Spleen (tissue), 11 donors: Measurements from ENCODE around the gene DSCAML1. TPM values are rescaled to one million over a fixed set of nuclear protein-coding genes. Genes with fewer than 3 reads are reported as not detected.
A peak's percentile ranks its signal among the peaks of the same experiment; 100 is the strongest.

ENCODE experiments used
- DNase-seq: peaks from one replicate; pipeline ENCODE4 v3.0.0-alpha.2; 2020
- H3K27ac ChIP-seq, 8 donors: fragments of 200-600 bp; sonication (generic) in 7 of 8; 1 replicate in 4 of 8; 2 replicates in 4 of 8; pipeline versions ENCODE4 v1.5.0 to v1.8.0; 2016 to 2021; ENCODE audit warnings: inconsistent platforms in 4 of 8, mild to moderate bottlenecking in 4 of 8, moderate library complexity in 1 of 8
- H3K27me3 ChIP-seq, 7 donors: fragments of 200-600 bp; sonication (generic) in 6 of 7; replicated peaks in 1 of 7; 1 replicate in 4 of 7; 2 replicates in 3 of 7; pipeline versions ENCODE4 v1.5.0 to v1.8.0; 2016 to 2021; ENCODE audit warnings: inconsistent platforms in 3 of 7, mild to moderate bottlenecking in 1 of 7
- H3K36me3 ChIP-seq, 6 donors: fragments of 200-600 bp; sonication (generic) in 5 of 6; 1 replicate in 4 of 6; 2 replicates in 2 of 6; pipeline versions ENCODE4 v1.5.0 to v1.8.0; 2016 to 2021; ENCODE audit warnings: inconsistent platforms in 2 of 6
- H3K4me1 ChIP-seq, 6 donors: fragments of 200-600 bp; sonication (generic) in 5 of 6; 1 replicate in 3 of 6; 2 replicates in 3 of 6; pipeline versions ENCODE4 v1.5.0 to v1.8.0; 2016 to 2021; ENCODE audit warnings: inconsistent platforms in 3 of 6
- H3K4me3 ChIP-seq, 8 donors: fragments of 200-600 bp; sonication (generic) in 7 of 8; 1 replicate in 4 of 8; 2 replicates in 4 of 8; pipeline versions ENCODE4 v1.5.0 to v1.8.0; 2016 to 2021; ENCODE audit warnings: inconsistent platforms in 4 of 8, mild to moderate bottlenecking in 4 of 8, moderate library complexity in 2 of 8
- H3K9me3 ChIP-seq, 8 donors: fragments of 200-600 bp; sonication (generic) in 7 of 8; 1 replicate in 4 of 8; 2 replicates in 4 of 8; pipeline versions ENCODE4 v1.5.0 to v1.8.0; 2016 to 2021; ENCODE audit warnings: inconsistent platforms in 4 of 8
- CTCF ChIP-seq, 11 experiments: fragments of 200-600 bp in 7 of 11; fragments of 450-650 bp in 4 of 11; sonication (generic) in 4 of 11; IDR thresholded peaks in 8 of 11; conservative IDR thresholded peaks in 3 of 11; 1 replicate in 7 of 11; 2 replicates in 4 of 11; pipeline versions ENCODE4 v1.4.0 to v1.8.0; 2016 to 2021; ENCODE audit warnings: antibody characterized with exemption in 11 of 11, inconsistent platforms in 4 of 11, mild to moderate bottlenecking in 1 of 11
- POLR2A ChIP-seq, 3 donors: fragments of 450-650 bp; IDR thresholded peaks; one replicate each; pipeline ENCODE4 v1.5.1; 2017; ENCODE audit warnings: antibody characterized with exemption in 3 of 3, mild to moderate bottlenecking in 1 of 3
- POLR2AphosphoS5 ChIP-seq, 3 donors: sonication (generic); formaldehyde crosslinking; IDR thresholded peaks; one replicate each; pipeline ENCODE4 v1.5.1; 2017; ENCODE audit warnings: antibody characterized with exemption in 3 of 3
- WGBS, 5 donors: extraction: QIAGEN DNeasy Blood & Tissue Kit in 3 of 5; methylation state at CpG; one replicate each; pipeline versions ENCODE4 v1.1.5 to v1.1.7; 2013 to 2018; 5-methylcytosine and 5-hydroxymethylcytosine counted together
- intact Hi-C: fragments of 100-400 bp; cut with DNase I; formaldehyde crosslinking; loops from one replicate; pipeline ENCODE4 v1.15.0; 2023; ENCODE audit warnings: low total_unique reads
- polyA plus RNA-seq, 3 donors: library from polyadenylated mRNA; stranded (reverse); fragments of 200-250 nt; gene quantifications; one replicate each; pipeline ENCODE4 v1.2.1, GENCODE V29; 2013
- total RNA-seq, 7 donors: library from RNA; depleted of rRNA in 3 of 7; stranded (reverse); fragments of >200 nt in 3 of 7; fragmentation: NEBNext Ultra II Directional in 4 of 7; extraction: Animal tissue kit (Norgen Biotek cat#: 25700) in 4 of 7; gene quantifications; one replicate each; pipeline versions ENCODE4 v1.1.0 to v1.2.1, GENCODE V29; 2016 to 2021
- donor health status: healthy with polysubstance abuse.
- donor health status: DM: no; HTN: no; CAD: no; lungs with moderate emphysema.
- donor health status: DM: no; HTN: no; CAD: no.
- donor health status: Bipolar disorder and iron deficiency.
- donor health status: healthy.
- donor health status: DM: no; HTN: no; CAD: no.
- donor health status: DM: yes; HTN: yes; CAD: no.

DSCAML1 gene
- total and polyA plus RNA-seq, 10 donors: 0.07 to 10.7 (median 2.3) TPM

GRCh38 chr11:117459979-117460300, 337.1 kb downstream of the DSCAML1 start:
- Histone ChIP-seq H3K4me1 (no peaks in the 10 kb centered on the region), H3K4me3 (no peak overlapping the region), H3K9me3 (peaks cover 0 to under 1% (median 0%) of the 10 kb centered on the region in 8 donors), H3K27ac (no peak overlapping the region), H3K27me3 (no peaks in the 10 kb centered on the region), H3K36me3 (peaks cover 0 to 10% (median 3%) of the 10 kb centered on the region in 6 donors)
- 50 to 71% (median 66%) methylated on average over 5 of the region's 5 CpGs for WGBS, 5 donors
- TF ChIP-seq POLR2A (IDR thresholded peaks at IDR 0.05) (no peak), CTCF (IDR thresholded peaks at IDR 0.05 in 8 of 11, conservative IDR thresholded peaks at IDR 0.05 in 3 of 11) (no peak), POLR2AphosphoS5 (IDR thresholded peaks at IDR 0.05) (no peak)
- intact Hi-C loops: no loop called here
- no peak for DNase-seq

GRCh38 chr11:117459123-117459978, 337.7 kb downstream of the DSCAML1 start:
- intact Hi-C loops: no loop called here
- Histone ChIP-seq H3K4me1 (no peaks in the 10 kb centered on the region), H3K4me3 (no peak overlapping the region), H3K27ac (no peak overlapping the region), H3K36me3 (peaks cover 0 to 5% (median under 1%) of the 10 kb centered on the region in 6 donors), H3K27me3 (no peaks in the 10 kb centered on the region), H3K9me3 (peaks cover 0 to 7% (median 3%) of the 10 kb centered on the region in 8 donors)
- TF ChIP-seq POLR2AphosphoS5 (IDR thresholded peaks at IDR 0.05): no peak
- TF ChIP-seq POLR2A (IDR thresholded peaks at IDR 0.05): no peak
- TF ChIP-seq CTCF (IDR thresholded peaks at IDR 0.05 in 8 of 11, conservative IDR thresholded peaks at IDR 0.05 in 3 of 11): no peak
- 73 to 89% (median 86%) methylated on average over 16 of the region's 16 CpGs for WGBS, 5 donors
- peak; percentile 66 for DNase-seq

GRCh38 chr11:117458275-117459122, 338.5 kb downstream of the DSCAML1 start:
- TF ChIP-seq POLR2A (IDR thresholded peaks at IDR 0.05) (no peak), POLR2AphosphoS5 (IDR thresholded peaks at IDR 0.05) (no peak), CTCF (IDR thresholded peaks at IDR 0.05 in 8 of 11, conservative IDR thresholded peaks at IDR 0.05 in 3 of 11) (no peak)
- Histone ChIP-seq H3K36me3 (no peaks in the 10 kb centered on the region), H3K27me3 (no peaks in the 10 kb centered on the region), H3K27ac (no peak overlapping the region), H3K9me3 (peaks cover 0 to 15% (median 10%) of the 10 kb centered on the region in 8 donors), H3K4me3 (no peak overlapping the region), H3K4me1 (no peaks in the 10 kb centered on the region)
- DNase-seq: peak; percentile 68
- WGBS, 5 donors: 88 to 95% (median 90%) methylated on average over 18 to 22 of the region's 22 CpGs
- intact Hi-C loops: no loop called here

- WGBS, 5 donors: 74 to 89% (median 83%) methylated on average over 9 of the region's 9 CpGs
- intact Hi-C loops: no loop called here
These were observed 339.2 kb downstream of the DSCAML1 start for GRCh38 chr11:117457835-117458234.

More at GRCh38 chr11:117457835-117458234, 339.2 kb downstream of the DSCAML1 start:
- Histone ChIP-seq H3K4me1 (no peaks in the 10 kb centered on the region), H3K27ac (no peak overlapping the region), H3K4me3 (no peak overlapping the region), H3K9me3 (peaks cover 0 to 22% (median 12%) of the 10 kb centered on the region in 8 donors), H3K36me3 (no peaks in the 10 kb centered on the region), H3K27me3 (no peaks in the 10 kb centered on the region)
- no peak for TF ChIP-seq POLR2AphosphoS5 (IDR thresholded peaks at IDR 0.05)
- TF ChIP-seq CTCF (IDR thresholded peaks at IDR 0.05 in 8 of 11, conservative IDR thresholded peaks at IDR 0.05 in 3 of 11): no peak
- no peak for TF ChIP-seq POLR2A (IDR thresholded peaks at IDR 0.05)
- peak; percentile 66 for DNase-seq
